ENCODE measurements around the gene EHF. TPM values are rescaled to one million over a fixed set of nuclear protein-coding genes. Genes with fewer than 3 reads are reported as not detected.

EHF gene
- total RNA-seq, 1 experiment from 2014 or later, result 1.1 TPM

DNA sequence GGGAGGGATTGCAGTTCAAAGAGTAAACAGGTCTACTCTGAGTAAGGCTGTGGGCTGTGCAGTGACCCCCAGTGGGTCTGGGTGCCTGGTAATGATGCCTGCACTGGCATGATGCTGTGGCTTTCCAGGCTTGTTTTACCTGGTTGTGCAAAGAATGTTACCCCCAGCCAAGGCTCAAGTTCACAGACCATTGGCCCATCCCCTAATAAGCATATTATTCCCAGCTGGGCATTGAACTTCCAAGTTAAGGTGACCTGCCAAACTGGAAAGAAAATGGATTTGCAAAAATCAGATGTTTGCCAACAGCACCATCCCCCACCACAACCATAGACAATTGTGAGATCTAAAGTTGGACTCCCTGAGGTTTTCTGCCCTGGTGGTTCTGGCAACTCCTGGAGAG, 7.9 kb upstream of the EHF start:
- BruUV-seq (replicated peaks), result no TSS peak
- no peak overlapping the region for H3K27ac Mint-ChIP-seq (ENCODE audit: low read depth, unreplicated experiment)
- no peaks in the 10 kb centered on the region for H3K36me3 Mint-ChIP-seq (ENCODE audit: insufficient read depth, unreplicated experiment)
- H3K9me3 Mint-ChIP-seq (ENCODE audit: unreplicated experiment), result no peaks in the 10 kb centered on the region
- H3K4me3 Mint-ChIP-seq (ENCODE audit: unreplicated experiment), result no peak overlapping the region
- intact Hi-C loops (cut with micrococcal nuclease), result no loop called here
- no peak for TF ChIP-seq CTCF (IDR thresholded peaks at IDR 0.05; ENCODE audit: unreplicated experiment)
- no peaks in the 10 kb centered on the region for H3K27me3 Mint-ChIP-seq (ENCODE audit: insufficient read depth, unreplicated experiment)
- H3K4me1 Mint-ChIP-seq (ENCODE audit: insufficient read depth, unreplicated experiment), result no peaks in the 10 kb centered on the region
- POLR2A ChIA-PET, result no interaction called here
- CTCF ChIA-PET, result no interaction called here
- no peak for DNase-seq (ENCODE audit: unreplicated experiment)

DNA sequence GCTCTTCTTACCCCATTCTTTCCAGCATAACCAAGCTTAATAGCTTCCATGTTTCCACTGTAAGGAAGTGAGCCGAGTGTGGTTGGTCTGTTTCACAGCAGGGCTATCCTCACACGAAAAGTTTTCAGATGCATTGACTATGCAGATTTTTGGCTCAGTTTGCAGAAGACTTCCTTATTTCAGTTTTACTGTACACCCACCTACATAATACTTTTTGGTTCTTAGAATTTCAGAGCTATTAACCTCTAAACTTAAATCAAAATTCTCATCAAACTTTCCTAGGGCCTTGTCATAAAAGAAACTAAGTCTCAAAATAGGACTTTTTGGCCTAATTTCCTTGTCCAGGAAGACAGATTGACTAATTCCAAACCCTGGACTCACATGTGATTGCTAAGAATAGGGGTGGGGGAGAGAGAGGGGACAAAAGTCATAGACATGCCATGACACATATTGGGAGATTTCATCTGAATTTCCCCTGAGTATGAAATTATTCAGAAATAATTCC, 7.3 kb upstream of the EHF start:
- Mint-ChIP-seq H3K27ac (ENCODE audit: low read depth, unreplicated experiment) (no peak overlapping the region), H3K9me3 (ENCODE audit: unreplicated experiment) (no peaks in the 10 kb centered on the region), H3K36me3 (ENCODE audit: insufficient read depth, unreplicated experiment) (no peaks in the 10 kb centered on the region), H3K27me3 (ENCODE audit: insufficient read depth, unreplicated experiment) (no peaks in the 10 kb centered on the region), H3K4me3 (ENCODE audit: unreplicated experiment) (no peak overlapping the region), H3K4me1 (ENCODE audit: insufficient read depth, unreplicated experiment) (no peaks in the 10 kb centered on the region)
- DNase-seq (ENCODE audit: unreplicated experiment), result no peak
- BruUV-seq (replicated peaks), result no TSS peak
- ChIA-PET CTCF (no interaction called here), POLR2A (no interaction called here)
- no peak for TF ChIP-seq CTCF (IDR thresholded peaks at IDR 0.05; ENCODE audit: unreplicated experiment)
- intact Hi-C loops (cut with micrococcal nuclease), result no loop called here

DNA sequence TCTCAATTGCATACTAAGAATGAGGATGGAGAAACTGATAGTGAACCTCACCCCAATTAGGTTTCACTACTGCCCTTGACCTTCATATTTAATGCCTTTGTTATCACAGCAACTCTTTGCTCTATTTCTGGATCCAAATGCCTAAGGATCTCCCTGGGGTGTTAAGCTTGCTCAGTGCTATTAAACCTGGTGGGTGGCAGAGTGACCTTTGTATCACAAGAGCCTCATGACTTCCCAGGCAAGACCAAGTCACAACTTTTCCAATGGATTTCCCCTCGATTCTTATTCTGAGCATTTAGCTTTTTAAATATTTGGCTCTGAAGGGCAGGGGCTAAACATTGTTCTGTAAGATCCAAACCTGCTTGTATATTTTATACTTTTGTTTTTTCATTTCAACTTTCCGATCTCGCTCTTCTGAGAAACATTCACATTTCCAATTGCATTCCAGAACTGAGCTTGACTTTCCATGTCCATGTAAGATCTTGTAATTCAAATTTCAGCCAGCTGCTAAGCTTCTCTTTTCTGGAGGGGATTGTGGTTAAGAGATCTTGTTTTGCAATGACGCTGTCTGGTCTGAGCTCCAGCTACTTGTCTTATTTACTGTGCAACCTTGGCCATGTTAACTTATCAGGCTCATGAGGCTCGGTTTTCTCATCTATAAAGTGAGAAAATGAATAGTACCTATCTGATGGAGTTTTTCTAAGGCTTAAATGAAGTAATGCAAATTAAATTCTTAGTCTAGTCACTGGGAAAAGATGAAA, 6.4 kb upstream of the EHF start:
- no peaks in the 10 kb centered on the region for H3K9me3 Mint-ChIP-seq (ENCODE audit: unreplicated experiment)
- CTCF ChIA-PET, result interaction anchor here (0.5 kb wide), 1 partner anchor 30 kb away, joined by 4 read pairs; no protein-coding TSS in a partner anchor
- H3K27ac Mint-ChIP-seq (ENCODE audit: low read depth, unreplicated experiment), result no peak overlapping the region
- no peak for TF ChIP-seq CTCF (IDR thresholded peaks at IDR 0.05; ENCODE audit: unreplicated experiment)
- no TSS peak for BruUV-seq (replicated peaks)
- intact Hi-C loops (cut with micrococcal nuclease), result no loop called here
- H3K27me3 Mint-ChIP-seq (ENCODE audit: insufficient read depth, unreplicated experiment), result no peaks in the 10 kb centered on the region
- H3K4me3 Mint-ChIP-seq (ENCODE audit: unreplicated experiment), result no peak overlapping the region
- POLR2A ChIA-PET, result interaction anchor here (0.6 to 1.0 kb wide), 3 partner anchors 12 to 22 kb away, joined by 3 read pairs; no protein-coding TSS in a partner anchor
- DNase-seq (ENCODE audit: unreplicated experiment), result no peak
- H3K4me1 Mint-ChIP-seq (ENCODE audit: insufficient read depth, unreplicated experiment), result no peaks in the 10 kb centered on the region
- no peaks in the 10 kb centered on the region for H3K36me3 Mint-ChIP-seq (ENCODE audit: insufficient read depth, unreplicated experiment)

DNA sequence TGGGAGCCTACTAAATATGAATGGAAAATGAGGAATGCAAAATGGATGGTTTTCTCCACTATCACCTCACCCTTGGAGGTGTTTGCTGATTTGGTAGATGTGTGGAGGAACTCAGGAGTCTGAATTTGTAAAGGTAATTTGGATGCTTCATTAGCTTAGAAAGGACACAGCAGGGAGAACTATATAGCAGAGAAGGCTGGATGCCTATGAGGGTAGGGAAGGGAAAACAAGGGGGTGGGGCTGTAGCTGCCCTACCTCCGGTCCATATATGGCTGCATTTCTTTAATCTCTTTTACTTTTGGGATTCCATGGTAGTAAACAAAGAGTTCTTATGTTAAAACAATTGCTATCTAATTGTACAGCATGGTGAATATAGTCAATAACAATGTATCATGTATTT, 4.8 kb upstream of the EHF start:
- H3K36me3 Mint-ChIP-seq (ENCODE audit: insufficient read depth, unreplicated experiment), result no peaks in the 10 kb centered on the region
- H3K4me3 Mint-ChIP-seq (ENCODE audit: unreplicated experiment), result no peak overlapping the region
- CTCF ChIA-PET, result no interaction called here

More for the DNA sequence above, 4.8 kb upstream of the EHF start:
- Mint-ChIP-seq H3K9me3 (ENCODE audit: unreplicated experiment) (no peaks in the 10 kb centered on the region), H3K27ac (ENCODE audit: low read depth, unreplicated experiment) (no peak overlapping the region), H3K27me3 (ENCODE audit: insufficient read depth, unreplicated experiment) (no peaks in the 10 kb centered on the region), H3K4me1 (ENCODE audit: insufficient read depth, unreplicated experiment) (peaks cover 8% of the 10 kb centered on the region)
- intact Hi-C loops (cut with micrococcal nuclease), result no loop called here
- POLR2A ChIA-PET, result interaction anchor here (1.9 kb wide), 1 partner anchor 18 kb away, joined by 4 read pairs; no protein-coding TSS in a partner anchor
- no peak for TF ChIP-seq CTCF (IDR thresholded peaks at IDR 0.05; ENCODE audit: unreplicated experiment)
- no peak for DNase-seq (ENCODE audit: unreplicated experiment)
- BruUV-seq (replicated peaks), result no TSS peak
